NCI-H345 (cell line): ENCODE data around the gene RPS27L.
"Not testable (repeated sequence)": the region's sequence is repeated elsewhere in the genome, so short reads cannot be mapped to it uniquely, and the experiment has no call there.

Source experiments
- DNase-seq: peaks from one replicate; lab custom pipeline; 2025; lab: John Stamatoyannopoulos, UW

RPS27L gene

GRCh38 chr15:63140936-63141335 is 16.3 kb downstream of the RPS27L start:
- no peak for DNase-seq

GRCh38 chr15:63136742-63137141 is 20.5 kb downstream of the RPS27L start:
- no peak for DNase-seq

GRCh38 chr15:63135804-63136203 is 21.5 kb downstream of the RPS27L start:
- no peak for DNase-seq

GRCh38 chr15:63135281-63135680 is 22.0 kb downstream of the RPS27L start:
- no peak for DNase-seq

GRCh38 chr15:63134245-63134985 is 22.9 kb downstream of the RPS27L start:
- no peak for DNase-seq

- no peak for DNase-seq
These were observed 23.5 kb downstream of the RPS27L start for GRCh38 chr15:63133786-63134185.

GRCh38 chr15:63126726-63127125 is 30.6 kb downstream of the RPS27L start:
- DNase-seq = no peak

- DNase-seq = no peak
These were observed 32.8 kb downstream of the RPS27L start for GRCh38 chr15:63124506-63124905.

GRCh38 chr15:63122002-63122875 is 35.0 kb downstream of the RPS27L start:
- peak; percentile 63 for DNase-seq

GRCh38 chr15:63121382-63122001 is 35.8 kb downstream of the RPS27L start, which contains the start of gene LACTB:
Gene LACTB (plus strand): TSS chr15:63121861. CDS start chr15:63121872, 11 bp downstream.
- DNase-seq = peak; percentile 78

GRCh38 chr15:63118854-63119253 is 38.4 kb downstream of the RPS27L start:
- DNase-seq = no peak

- DNase-seq = no peak
These were observed 42.8 kb downstream of the RPS27L start for GRCh38 chr15:63114465-63114864.

- DNase-seq = no peak
These were observed 44.4 kb downstream of the RPS27L start for GRCh38 chr15:63112871-63113270.

GRCh38 chr15:63111481-63111880 is 45.8 kb downstream of the RPS27L start:
- DNase-seq = no peak

- no peak for DNase-seq
These were observed 46.8 kb downstream of the RPS27L start for GRCh38 chr15:63110428-63111026.

GRCh38 chr15:63109920-63110319 is 47.4 kb downstream of the RPS27L start:
- no peak for DNase-seq

- DNase-seq = no peak
These were observed 47.8 kb downstream of the RPS27L start for GRCh38 chr15:63109498-63109897.

- DNase-seq = no peak
These were observed 49.3 kb downstream of the RPS27L start for GRCh38 chr15:63107895-63108546.

GRCh38 chr15:63105354-63105753 is 51.9 kb downstream of the RPS27L start:
- not testable (repeated sequence) for DNase-seq

GRCh38 chr15:63104727-63105126 is 52.5 kb downstream of the RPS27L start:
- no peak for DNase-seq

GRCh38 chr15:63103416-63103815 is 53.9 kb downstream of the RPS27L start:
- DNase-seq = no peak

- DNase-seq = not testable (repeated sequence)
These were observed 57.7 kb downstream of the RPS27L start for GRCh38 chr15:63099581-63099980.
